COLO829 (cell line): Measurements from ENCODE around the gene C10orf62.
A peak's percentile ranks its signal among the peaks of the same experiment; 100 is the strongest.

Experiments
- DNase-seq: peaks from one replicate; pipeline ENCODE4 v3.0.0; 2012; ENCODE audit warnings: low spot score

The C10orf62 gene

GRCh38 chr10:97584798-97585438 lies 4.6 kb upstream of the C10orf62 start:
- DNase-seq = no peak

GRCh38 chr10:97585439-97585811 lies 4.1 kb upstream of the C10orf62 start:
- no peak for DNase-seq

GRCh38 chr10:97587183-97587582 lies 2.3 kb upstream of the C10orf62 start:
- no peak for DNase-seq

GRCh38 chr10:97590082-97590747 lies 694 bp downstream of the C10orf62 start:
- DNase-seq = no peak

- no peak for DNase-seq
Observed at GRCh38 chr10:97590748-97591495, 1.4 kb downstream of the C10orf62 start.

GRCh38 chr10:97593421-97593820 lies 3.9 kb downstream of the C10orf62 start:
- DNase-seq = no peak

- peak; percentile 21 for DNase-seq
Observed at GRCh38 chr10:97596101-97597082, 6.9 kb downstream of the C10orf62 start.

GRCh38 chr10:97597778-97598177 lies 8.3 kb downstream of the C10orf62 start:
- DNase-seq = no peak

- no peak for DNase-seq
Observed at GRCh38 chr10:97598407-97599271, 9.1 kb downstream of the C10orf62 start.

- no peak for DNase-seq
Observed at GRCh38 chr10:97599272-97599619, 9.7 kb downstream of the C10orf62 start.

- DNase-seq = no peak
Observed at GRCh38 chr10:97600616-97601015, 11.1 kb downstream of the C10orf62 start.

- DNase-seq = no peak
Observed at GRCh38 chr10:97601268-97602215, 12.0 kb downstream of the C10orf62 start.

- DNase-seq = no peak
Observed at GRCh38 chr10:97607095-97607636, 17.6 kb downstream of the C10orf62 start.

GRCh38 chr10:97608991-97609561 lies 19.6 kb downstream of the C10orf62 start:
- DNase-seq = no peak

GRCh38 chr10:97611473-97611872 lies 22.0 kb downstream of the C10orf62 start:
- no peak for DNase-seq

- peak; percentile 81 for DNase-seq
Observed at GRCh38 chr10:97612386-97612785, 22.9 kb downstream of the C10orf62 start.

- no peak for DNase-seq
Observed at GRCh38 chr10:97618285-97618684, 28.8 kb downstream of the C10orf62 start.

GRCh38 chr10:97618733-97619132 lies 29.2 kb downstream of the C10orf62 start:
- DNase-seq = no peak

GRCh38 chr10:97623277-97623676 lies 33.8 kb downstream of the C10orf62 start:
- no peak for DNase-seq
